Activated CD8-positive, alpha-beta T cell treated with anti-CD3 and anti-CD28 coated beads for 36 hours (primary cell): Measurements from ENCODE around the gene ADAMTSL5. TPM values are rescaled to one million over a fixed set of nuclear protein-coding genes. Genes with fewer than 3 reads are reported as not detected.

Experiments used
- ATAC-seq: fragments of 200-7000 bp; cut with Tn5 transposase; one replicate; pipeline ENCODE4 v1.10.0; 2021; ENCODE audit warnings: mild to moderate bottlenecking, moderate library complexity
- CTCF ChIA-PET: fragments of 350-600 bp; sonication (Branson Sonifier 250); formaldehyde crosslinking; loops from one replicate; lab custom pipeline; 2021; ENCODE audit warnings: antibody characterized with exemption; lab: Charles Lee
- POLR2A ChIA-PET: fragments of 350-600 bp; sonication (Branson Sonifier 250); formaldehyde crosslinking; loops from one replicate; lab custom pipeline; 2021; ENCODE audit warnings: antibody characterized with exemption; lab: Charles Lee
- DNase-seq: peaks from one replicate; pipeline ENCODE4 v3.0.0-alpha.2; 2020
- H3K27ac Mint-ChIP-seq: one replicate; pipeline ENCODE4 v1.8.0; 2021; ENCODE audit warnings: mild to moderate bottlenecking, mixed read lengths
- H3K27me3 Mint-ChIP-seq: one replicate; pipeline ENCODE4 v1.8.0; 2021; ENCODE audit warnings: mixed read lengths
- H3K36me3 Mint-ChIP-seq: one replicate; pipeline ENCODE4 v1.8.0; 2021; ENCODE audit warnings: low read depth, mixed read lengths
- H3K4me1 Mint-ChIP-seq: one replicate; pipeline ENCODE4 v1.8.0; 2021; ENCODE audit warnings: low read depth, mixed read lengths
- H3K4me3 Mint-ChIP-seq: one replicate; pipeline ENCODE4 v1.8.0; 2021; ENCODE audit warnings: mild to moderate bottlenecking, moderate library complexity, mixed read lengths
- H3K9me3 Mint-ChIP-seq: one replicate; pipeline ENCODE4 v1.8.0; 2021; ENCODE audit warnings: mixed read lengths
- intact Hi-C: fragments of 100-400 bp; cut with micrococcal nuclease; formaldehyde crosslinking; loops from one replicate; pipeline ENCODE4 v1.10.0; 2022
- total RNA-seq, 2 experiments: library from RNA; stranded (reverse); gene quantifications; one replicate each; pipeline ENCODE4 v1.2.3, GENCODE V29; 2021
- TF ChIP-seq, protein P1 (sequence below): fragments of 200-600 bp; IDR thresholded peaks from one replicate; pipeline ENCODE4 v1.8.0; 2022; ENCODE audit warnings: antibody characterized with exemption, mild to moderate bottlenecking

Gene ADAMTSL5, protein sequence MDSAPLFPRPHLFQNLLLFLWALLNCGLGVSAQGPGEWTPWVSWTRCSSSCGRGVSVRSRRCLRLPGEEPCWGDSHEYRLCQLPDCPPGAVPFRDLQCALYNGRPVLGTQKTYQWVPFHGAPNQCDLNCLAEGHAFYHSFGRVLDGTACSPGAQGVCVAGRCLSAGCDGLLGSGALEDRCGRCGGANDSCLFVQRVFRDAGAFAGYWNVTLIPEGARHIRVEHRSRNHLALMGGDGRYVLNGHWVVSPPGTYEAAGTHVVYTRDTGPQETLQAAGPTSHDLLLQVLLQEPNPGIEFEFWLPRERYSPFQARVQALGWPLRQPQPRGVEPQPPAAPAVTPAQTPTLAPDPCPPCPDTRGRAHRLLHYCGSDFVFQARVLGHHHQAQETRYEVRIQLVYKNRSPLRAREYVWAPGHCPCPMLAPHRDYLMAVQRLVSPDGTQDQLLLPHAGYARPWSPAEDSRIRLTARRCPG
- total RNA-seq: 1 to 10 TPM; 1.3 TPM

DNA sequence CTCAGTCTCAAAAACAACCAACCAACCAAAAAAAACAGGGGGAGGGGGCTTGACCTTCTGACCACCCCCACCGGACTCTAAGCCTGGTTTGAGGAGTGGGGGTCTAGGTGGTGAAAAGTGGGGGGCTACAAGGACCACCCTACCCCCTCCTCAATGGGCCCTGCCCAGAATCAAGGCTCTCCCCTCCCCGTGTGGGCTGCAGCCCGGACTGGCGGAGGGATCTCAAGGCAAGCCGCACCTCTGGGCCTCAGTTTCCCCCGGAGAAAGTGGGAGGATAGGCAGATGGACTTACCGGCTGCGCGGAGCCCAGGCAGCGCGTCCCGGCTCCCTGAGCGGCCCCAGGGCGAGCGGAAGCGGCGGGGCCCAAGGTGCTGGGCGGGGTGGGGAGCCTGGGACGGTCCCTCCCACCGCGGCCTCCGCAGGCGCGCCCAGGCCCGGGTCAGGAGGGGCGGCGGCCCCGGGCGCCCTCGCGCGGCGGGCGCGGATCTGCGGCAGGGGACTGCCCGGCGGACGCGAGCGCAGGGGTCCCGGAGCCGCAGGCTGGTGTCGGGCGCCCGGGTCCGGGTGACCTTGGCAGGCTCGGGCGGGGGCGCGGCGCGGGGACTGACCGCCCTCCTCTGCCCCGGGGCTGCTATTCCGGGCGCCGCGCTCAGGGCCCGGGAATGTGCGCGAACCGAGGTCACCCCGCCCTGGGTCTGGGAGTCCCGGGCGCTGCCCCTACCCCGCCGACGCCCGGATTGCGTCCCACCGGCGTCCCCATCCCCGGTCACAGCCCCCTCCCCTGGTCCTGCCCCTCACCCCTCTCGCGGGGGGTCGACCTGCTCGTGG, at the start of gene ADAMTSL5:
TSS of gene ADAMTSL5 (minus strand) at position 349 of the 828 bp plus-strand sequence. CDS start 2,076 bp downstream, outside the sequence.
- peaks cover 9% of the 10 kb centered on the region for H3K4me1 Mint-ChIP-seq
- ATAC-seq (peak; percentile 86), DNase-seq (peak; percentile 82)
- intact Hi-C loops: no loop called here
- TF ChIP-seq, protein P1, sequence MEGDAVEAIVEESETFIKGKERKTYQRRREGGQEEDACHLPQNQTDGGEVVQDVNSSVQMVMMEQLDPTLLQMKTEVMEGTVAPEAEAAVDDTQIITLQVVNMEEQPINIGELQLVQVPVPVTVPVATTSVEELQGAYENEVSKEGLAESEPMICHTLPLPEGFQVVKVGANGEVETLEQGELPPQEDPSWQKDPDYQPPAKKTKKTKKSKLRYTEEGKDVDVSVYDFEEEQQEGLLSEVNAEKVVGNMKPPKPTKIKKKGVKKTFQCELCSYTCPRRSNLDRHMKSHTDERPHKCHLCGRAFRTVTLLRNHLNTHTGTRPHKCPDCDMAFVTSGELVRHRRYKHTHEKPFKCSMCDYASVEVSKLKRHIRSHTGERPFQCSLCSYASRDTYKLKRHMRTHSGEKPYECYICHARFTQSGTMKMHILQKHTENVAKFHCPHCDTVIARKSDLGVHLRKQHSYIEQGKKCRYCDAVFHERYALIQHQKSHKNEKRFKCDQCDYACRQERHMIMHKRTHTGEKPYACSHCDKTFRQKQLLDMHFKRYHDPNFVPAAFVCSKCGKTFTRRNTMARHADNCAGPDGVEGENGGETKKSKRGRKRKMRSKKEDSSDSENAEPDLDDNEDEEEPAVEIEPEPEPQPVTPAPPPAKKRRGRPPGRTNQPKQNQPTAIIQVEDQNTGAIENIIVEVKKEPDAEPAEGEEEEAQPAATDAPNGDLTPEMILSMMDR: no peak
- H3K4me3 Mint-ChIP-seq: peak within 1 kb of the TSS; percentile 66
- no peak within 1 kb of the TSS for H3K27ac Mint-ChIP-seq
- POLR2A ChIA-PET: no interaction called here
- no peaks in the 10 kb centered on the region for H3K9me3 Mint-ChIP-seq
- H3K27me3 Mint-ChIP-seq: peaks cover 10% of the 10 kb centered on the region
- CTCF ChIA-PET: interaction anchor here (0.9 kb wide), 1 partner anchor 10 kb away, joined by 3 read pairs; no protein-coding TSS in a partner anchor
- H3K36me3 Mint-ChIP-seq: no peaks in the 10 kb centered on the region

GRCh38 chr19:1561236-1561842, 48.5 kb upstream of the ADAMTSL5 start:
- H3K9me3 Mint-ChIP-seq: no peaks in the 10 kb centered on the region
- ATAC-seq (no peak), DNase-seq (no peak)
- ChIA-PET CTCF (interaction anchor here (1.9 kb wide), 1 partner anchor 15 kb away, joined by 6 read pairs; no protein-coding TSS in a partner anchor), POLR2A (no interaction called here)
- no peaks in the 10 kb centered on the region for H3K36me3 Mint-ChIP-seq
- TF ChIP-seq, protein P1: no peak
- H3K27ac Mint-ChIP-seq: no peak overlapping the region
- H3K4me1 Mint-ChIP-seq: no peaks in the 10 kb centered on the region
- intact Hi-C loops: no loop called here
- H3K4me3 Mint-ChIP-seq: no peak overlapping the region
- no peaks in the 10 kb centered on the region for H3K27me3 Mint-ChIP-seq

DNA sequence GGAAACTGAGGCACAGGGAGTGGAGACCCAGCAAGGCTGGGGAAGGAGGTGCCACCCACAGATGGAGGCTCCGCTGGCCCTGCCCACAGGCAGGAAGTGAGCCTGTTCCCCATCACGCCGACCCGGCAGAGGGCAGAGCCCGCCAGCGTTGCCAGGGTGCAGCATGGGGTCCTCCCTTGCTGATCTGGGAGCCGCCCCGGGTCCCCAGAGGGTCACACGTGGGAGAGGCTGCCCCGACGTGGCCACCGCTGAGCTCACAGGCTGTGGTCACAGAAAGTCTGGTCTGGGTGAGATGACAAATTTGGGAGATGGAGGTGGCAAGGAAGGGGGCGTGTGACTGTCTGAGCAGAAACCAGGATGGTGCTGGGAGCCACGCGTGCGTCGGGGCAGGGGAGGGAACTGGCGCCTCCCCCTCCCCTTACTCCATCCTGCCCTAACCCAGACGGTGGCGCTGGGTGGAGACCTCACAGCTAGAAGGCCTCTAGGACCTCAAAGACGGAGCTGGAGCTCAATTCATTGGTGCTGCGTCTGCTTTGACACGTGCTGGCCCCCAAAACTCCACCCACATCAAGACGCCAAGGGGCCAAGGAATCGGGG, 47.6 kb upstream of the ADAMTSL5 start:
- Mint-ChIP-seq H3K27me3 (no peaks in the 10 kb centered on the region), H3K9me3 (no peaks in the 10 kb centered on the region), H3K36me3 (no peaks in the 10 kb centered on the region), H3K4me3 (no peak overlapping the region), H3K4me1 (no peaks in the 10 kb centered on the region), H3K27ac (no peak overlapping the region)
- CTCF ChIA-PET: interaction anchor here (1.9 kb wide), 1 partner anchor 14 kb away, joined by 6 read pairs; no protein-coding TSS in a partner anchor
- no peak for DNase-seq
- TF ChIP-seq, protein P1: no peak
- POLR2A ChIA-PET: no interaction called here
- ATAC-seq: no peak
- intact Hi-C loops: no loop called here

- CTCF ChIA-PET: no interaction called here
- H3K27ac Mint-ChIP-seq: no peak overlapping the region
- no peaks in the 10 kb centered on the region for H3K4me1 Mint-ChIP-seq
- TF ChIP-seq, protein P1: no peak
- no peaks in the 10 kb centered on the region for H3K36me3 Mint-ChIP-seq
- no peak overlapping the region for H3K4me3 Mint-ChIP-seq
- no peaks in the 10 kb centered on the region for H3K27me3 Mint-ChIP-seq
- no peaks in the 10 kb centered on the region for H3K9me3 Mint-ChIP-seq
- intact Hi-C loops: no loop called here
- ATAC-seq (no peak), DNase-seq (no peak)
- POLR2A ChIA-PET: interaction anchor here (0.6 kb wide), 1 partner anchor 1928 kb away, joined by 3 read pairs; no protein-coding TSS in a partner anchor
These were observed 45.7 kb upstream of the ADAMTSL5 start for GRCh38 chr19:1558552-1558951.
